Stimulated activated naive CD8-positive, alpha-beta T cell treated with anti-CD3 and anti-CD28 coated beads, Interleukin-15, amount 100 ng/mL, for 72 hours (primary cell): ENCODE measurements around the gene UBE4A.

ENCODE experiments used
- ATAC-seq: fragments of 150-1000 bp; cut with Tn5 transposase; 2 replicates; pipeline ENCODE4 v1.10.0; 2021; ENCODE audit warnings: mild to moderate bottlenecking, moderate library complexity
- DNase-seq, 2 donors: peaks; one replicate each; pipeline ENCODE4 v3.0.0; 2021 to 2022
- H3K27ac Mint-ChIP-seq, 2 donors: one replicate each; pipeline ENCODE4 v1.8.0; 2022; ENCODE audit warnings: mild to moderate bottlenecking in 2 of 2, mixed read lengths in 2 of 2, moderate library complexity in 2 of 2
- H3K27me3 Mint-ChIP-seq: one replicate; pipeline ENCODE4 v1.8.0; 2022; ENCODE audit warnings: mixed read lengths
- H3K4me1 Mint-ChIP-seq: one replicate; pipeline ENCODE4 v1.8.0; 2022; ENCODE audit warnings: mild to moderate bottlenecking, mixed read lengths
- H3K4me3 Mint-ChIP-seq, 2 donors: one replicate each; pipeline ENCODE4 v1.8.0; 2022; ENCODE audit warnings: mild to moderate bottlenecking in 2 of 2, mixed read lengths in 2 of 2, moderate library complexity in 1 of 2
- H3K9me3 Mint-ChIP-seq, 2 donors: one replicate each; pipeline ENCODE4 v1.8.0; 2022; ENCODE audit warnings: mixed read lengths in 2 of 2

The UBE4A gene, protein sequence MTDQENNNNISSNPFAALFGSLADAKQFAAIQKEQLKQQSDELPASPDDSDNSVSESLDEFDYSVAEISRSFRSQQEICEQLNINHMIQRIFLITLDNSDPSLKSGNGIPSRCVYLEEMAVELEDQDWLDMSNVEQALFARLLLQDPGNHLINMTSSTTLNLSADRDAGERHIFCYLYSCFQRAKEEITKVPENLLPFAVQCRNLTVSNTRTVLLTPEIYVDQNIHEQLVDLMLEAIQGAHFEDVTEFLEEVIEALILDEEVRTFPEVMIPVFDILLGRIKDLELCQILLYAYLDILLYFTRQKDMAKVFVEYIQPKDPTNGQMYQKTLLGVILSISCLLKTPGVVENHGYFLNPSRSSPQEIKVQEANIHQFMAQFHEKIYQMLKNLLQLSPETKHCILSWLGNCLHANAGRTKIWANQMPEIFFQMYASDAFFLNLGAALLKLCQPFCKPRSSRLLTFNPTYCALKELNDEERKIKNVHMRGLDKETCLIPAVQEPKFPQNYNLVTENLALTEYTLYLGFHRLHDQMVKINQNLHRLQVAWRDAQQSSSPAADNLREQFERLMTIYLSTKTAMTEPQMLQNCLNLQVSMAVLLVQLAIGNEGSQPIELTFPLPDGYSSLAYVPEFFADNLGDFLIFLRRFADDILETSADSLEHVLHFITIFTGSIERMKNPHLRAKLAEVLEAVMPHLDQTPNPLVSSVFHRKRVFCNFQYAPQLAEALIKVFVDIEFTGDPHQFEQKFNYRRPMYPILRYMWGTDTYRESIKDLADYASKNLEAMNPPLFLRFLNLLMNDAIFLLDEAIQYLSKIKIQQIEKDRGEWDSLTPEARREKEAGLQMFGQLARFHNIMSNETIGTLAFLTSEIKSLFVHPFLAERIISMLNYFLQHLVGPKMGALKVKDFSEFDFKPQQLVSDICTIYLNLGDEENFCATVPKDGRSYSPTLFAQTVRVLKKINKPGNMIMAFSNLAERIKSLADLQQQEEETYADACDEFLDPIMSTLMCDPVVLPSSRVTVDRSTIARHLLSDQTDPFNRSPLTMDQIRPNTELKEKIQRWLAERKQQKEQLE

GRCh38 chr11:118359295-118359958 lies at the start of gene UBE4A:
UBE4A (plus strand) TSS chr11:118359600; CDS start chr11:118365081, 5,481 bp downstream.
- H3K4me1 Mint-ChIP-seq = peaks cover 56% of the 10 kb centered on the region
- ATAC-seq (peak; percentile 98), DNase-seq (peak; percentile 95 to 98)
- H3K27ac Mint-ChIP-seq = peak within 1 kb of the TSS; percentile 82 to 97
- peak within 1 kb of the TSS; percentile 91 to 95 for H3K4me3 Mint-ChIP-seq
- no peaks in the 10 kb centered on the region for H3K9me3 Mint-ChIP-seq
- no peaks in the 10 kb centered on the region for H3K27me3 Mint-ChIP-seq

DNA sequence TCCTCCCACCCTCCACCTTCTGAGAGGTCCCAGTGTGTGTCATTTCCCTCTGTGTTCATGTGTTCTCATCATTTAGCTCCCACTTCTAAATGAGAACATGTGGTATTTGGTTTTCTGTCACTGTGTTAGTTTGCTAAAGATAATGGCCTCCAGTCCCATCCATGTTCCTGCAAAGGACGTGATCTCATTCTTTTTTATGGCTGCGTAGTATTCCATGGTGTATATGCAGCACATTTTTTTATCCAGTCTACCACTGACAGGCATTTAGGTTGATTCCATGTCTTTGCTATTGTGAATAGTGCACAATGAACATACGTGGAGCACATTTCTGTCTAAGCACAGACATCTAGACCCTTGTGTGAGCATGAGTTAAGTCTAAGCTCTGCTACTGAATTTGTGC lies 49.1 kb upstream of the UBE4A start:
- ATAC-seq = no peak
- peaks cover 90% of the 10 kb centered on the region for H3K4me1 Mint-ChIP-seq
- DNase-seq = no peak
- H3K9me3 Mint-ChIP-seq = no peaks in the 10 kb centered on the region
- peak overlapping the region in 1 of 2 donors; percentile 4 for H3K4me3 Mint-ChIP-seq
- peak overlapping the region in 1 of 2 donors; percentile 67 for H3K27ac Mint-ChIP-seq
- no peaks in the 10 kb centered on the region for H3K27me3 Mint-ChIP-seq

GRCh38 chr11:118310781-118311485 lies 48.5 kb upstream of the UBE4A start:
- Mint-ChIP-seq H3K27me3 (no peaks in the 10 kb centered on the region), H3K9me3 (no peaks in the 10 kb centered on the region), H3K4me1 (peaks cover 94% of the 10 kb centered on the region), H3K4me3 (peak overlapping the region; percentile 8 to 15), H3K27ac (peak overlapping the region in 1 of 2 donors; percentile 44)
- DNase-seq = no peak
- ATAC-seq = no peak

DNA sequence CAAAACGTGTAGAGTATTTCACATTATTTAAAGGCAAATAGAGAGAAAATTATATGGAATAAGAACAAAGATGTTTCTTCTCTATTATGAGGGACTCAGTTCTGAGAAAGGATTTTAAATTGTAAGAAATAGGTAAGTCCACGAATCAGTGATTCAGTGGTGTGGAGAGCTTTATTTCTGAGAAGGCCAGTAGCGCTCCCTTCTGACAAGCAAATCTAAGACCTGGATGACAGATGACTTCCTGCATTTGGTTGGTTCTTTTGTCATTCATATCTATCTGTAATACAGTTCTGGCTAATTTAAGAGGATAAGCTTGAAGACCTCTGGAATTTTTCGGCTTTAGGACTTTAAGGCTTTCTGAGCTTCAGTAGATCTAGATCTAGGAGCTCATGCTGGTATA lies 47.9 kb upstream of the UBE4A start:
- Mint-ChIP-seq H3K27ac (peak overlapping the region in 1 of 2 donors; percentile 44), H3K4me1 (peaks cover 97% of the 10 kb centered on the region), H3K27me3 (no peaks in the 10 kb centered on the region), H3K4me3 (peak overlapping the region in 1 of 2 donors; percentile 8), H3K9me3 (no peaks in the 10 kb centered on the region)
- DNase-seq (no peak), ATAC-seq (no peak)

DNA sequence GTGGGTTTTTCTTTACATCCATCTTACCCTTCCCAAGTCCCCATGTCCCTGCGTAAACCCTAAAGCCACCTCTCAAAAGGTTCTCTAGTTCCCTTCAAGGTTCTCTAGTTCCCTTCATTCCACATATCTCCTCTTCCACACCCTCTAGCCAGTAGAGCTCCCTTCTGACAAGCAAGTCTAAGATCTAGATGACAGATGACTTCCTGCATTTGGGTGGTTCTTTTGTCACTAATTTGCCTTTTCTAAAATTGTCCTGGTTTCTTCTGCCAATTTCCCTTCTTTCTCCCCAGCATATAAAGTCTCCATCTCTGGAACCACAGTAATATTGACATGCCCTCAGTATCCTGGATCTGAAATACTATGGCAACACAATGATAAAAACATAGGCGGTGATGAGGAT lies 47.1 kb upstream of the UBE4A start:
- H3K4me1 Mint-ChIP-seq = peaks cover 97% of the 10 kb centered on the region
- ATAC-seq (no peak), DNase-seq (no peak)
- H3K27me3 Mint-ChIP-seq = no peaks in the 10 kb centered on the region
- H3K4me3 Mint-ChIP-seq = no peak overlapping the region
- H3K9me3 Mint-ChIP-seq = no peaks in the 10 kb centered on the region
- peak overlapping the region; percentile 20 to 28 for H3K27ac Mint-ChIP-seq

- H3K4me1 Mint-ChIP-seq = peaks cover 92% of the 10 kb centered on the region
- no peaks in the 10 kb centered on the region for H3K9me3 Mint-ChIP-seq
- no peak for DNase-seq
- peak overlapping the region in 1 of 2 donors; percentile 30 for H3K27ac Mint-ChIP-seq
- ATAC-seq = no peak
- no peak overlapping the region for H3K4me3 Mint-ChIP-seq
- H3K27me3 Mint-ChIP-seq = no peaks in the 10 kb centered on the region
Observed at GRCh38 chr11:118313242-118313641, 46.2 kb upstream of the UBE4A start.

DNA sequence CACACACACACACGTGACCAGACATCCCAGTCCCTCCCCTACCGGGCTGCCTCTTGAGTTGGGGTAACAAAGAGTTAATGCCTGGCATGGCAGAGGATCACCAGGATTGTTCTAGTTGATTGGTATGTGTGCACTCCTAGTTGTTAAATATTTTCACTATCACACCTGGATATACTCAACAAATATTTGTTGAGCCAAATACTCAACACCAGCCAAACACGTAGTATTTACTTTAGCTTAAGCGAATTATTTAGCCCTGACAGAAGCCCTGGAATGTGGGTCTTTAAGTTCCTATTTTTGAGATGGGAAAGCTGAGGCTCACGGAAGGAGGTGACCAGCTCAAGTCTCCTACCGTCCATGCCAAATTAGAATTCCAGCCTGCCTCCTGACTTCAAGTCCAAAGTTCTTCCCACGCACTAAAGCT lies 44.4 kb upstream of the UBE4A start:
- DNase-seq = no peak
- peak overlapping the region; percentile 64 to 75 for H3K4me3 Mint-ChIP-seq

DNA sequence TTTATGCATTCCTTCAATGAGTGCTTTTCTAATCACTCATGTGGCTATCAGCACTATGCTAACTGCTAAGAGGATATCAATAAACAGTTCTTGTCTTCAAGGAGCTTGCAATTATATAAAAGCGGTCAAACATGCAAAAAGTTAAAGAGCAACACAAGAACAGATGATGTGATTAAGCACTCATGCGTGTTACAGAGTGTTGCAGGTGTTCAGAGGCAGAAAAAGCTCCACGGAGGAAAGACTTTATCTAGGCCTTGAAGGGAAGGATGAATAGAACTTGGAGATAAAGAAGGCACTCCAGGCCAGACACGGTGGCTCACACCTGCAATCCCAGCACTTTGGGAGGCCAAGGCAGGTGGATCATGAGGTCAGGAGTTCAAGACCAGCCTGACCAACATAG lies 41.3 kb upstream of the UBE4A start:
- Mint-ChIP-seq H3K9me3 (no peaks in the 10 kb centered on the region), H3K27me3 (no peaks in the 10 kb centered on the region), H3K4me3 (no peak overlapping the region), H3K4me1 (peaks cover 84% of the 10 kb centered on the region), H3K27ac (no peak overlapping the region)
- ATAC-seq (no peak), DNase-seq (no peak)

More for the DNA sequence above, 44.4 kb upstream of the UBE4A start:
- Mint-ChIP-seq H3K27me3 (no peaks in the 10 kb centered on the region), H3K27ac (peak overlapping the region; percentile 19 to 61), H3K9me3 (no peaks in the 10 kb centered on the region), H3K4me1 (peaks cover 93% of the 10 kb centered on the region)
- ATAC-seq = no peak

- H3K4me1 Mint-ChIP-seq = peaks cover 79% of the 10 kb centered on the region
- ATAC-seq (no peak), DNase-seq (no peak)
- H3K4me3 Mint-ChIP-seq = no peak overlapping the region
- H3K27ac Mint-ChIP-seq = peak overlapping the region in 1 of 2 donors; percentile 46
- no peaks in the 10 kb centered on the region for H3K9me3 Mint-ChIP-seq
- no peaks in the 10 kb centered on the region for H3K27me3 Mint-ChIP-seq
Observed at GRCh38 chr11:118318581-118319336, 40.6 kb upstream of the UBE4A start.

- Mint-ChIP-seq H3K4me1 (peaks cover 73% of the 10 kb centered on the region), H3K9me3 (no peaks in the 10 kb centered on the region), H3K27me3 (no peaks in the 10 kb centered on the region), H3K4me3 (no peak overlapping the region), H3K27ac (peak overlapping the region in 1 of 2 donors; percentile 46)
- ATAC-seq (no peak), DNase-seq (no peak)
Observed at GRCh38 chr11:118319337-118319707, 40.1 kb upstream of the UBE4A start.

- Mint-ChIP-seq H3K4me3 (no peak overlapping the region), H3K27ac (peak overlapping the region in 1 of 2 donors; percentile 10), H3K27me3 (no peaks in the 10 kb centered on the region)
Observed at GRCh38 chr11:118320515-118320914, 38.9 kb upstream of the UBE4A start.

DNA sequence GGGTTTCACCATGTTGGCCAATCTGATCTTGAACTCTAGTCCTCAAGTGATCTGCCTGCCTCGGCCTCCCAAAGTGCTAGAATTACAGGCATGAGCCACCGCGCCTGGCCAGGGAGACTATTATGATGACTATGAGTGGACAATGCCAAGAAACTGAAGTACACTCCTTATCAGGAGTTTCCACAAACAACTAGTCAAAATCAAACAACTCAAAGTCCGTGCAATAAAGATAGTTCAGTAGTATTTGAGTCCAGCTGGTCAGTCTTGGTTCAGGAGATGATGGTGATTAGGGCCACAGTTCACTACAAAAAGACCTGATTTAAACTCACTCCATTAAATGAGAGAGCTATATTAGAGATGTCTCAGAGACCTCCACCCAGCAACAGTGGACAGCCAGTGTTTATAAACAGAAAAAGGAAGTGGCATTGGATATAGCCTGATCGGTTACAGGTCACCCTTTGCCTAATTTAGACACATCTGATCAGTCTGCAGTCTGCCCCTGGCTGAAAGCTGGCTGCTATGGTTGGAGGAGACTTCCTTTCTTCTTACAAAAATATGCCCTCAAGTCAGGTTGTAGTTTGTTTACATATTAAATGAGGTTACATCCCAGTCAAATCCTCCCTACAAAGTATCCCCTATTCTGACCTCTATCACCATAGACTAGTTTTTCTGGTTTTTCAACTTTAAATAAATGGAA lies 37.9 kb upstream of the UBE4A start:
- peaks cover 51% of the 10 kb centered on the region for H3K4me1 Mint-ChIP-seq

More at GRCh38 chr11:118320515-118320914, 38.9 kb upstream of the UBE4A start:
- Mint-ChIP-seq H3K9me3 (no peaks in the 10 kb centered on the region), H3K4me1 (peaks cover 61% of the 10 kb centered on the region)
- ATAC-seq (no peak), DNase-seq (no peak)

GRCh38 chr11:118322721-118323120 lies 36.7 kb upstream of the UBE4A start:
- Mint-ChIP-seq H3K9me3 (peaks cover 0 to under 1% of the 10 kb centered on the region in 2 donors), H3K4me1 (peaks cover 43% of the 10 kb centered on the region), H3K27me3 (no peaks in the 10 kb centered on the region), H3K4me3 (no peak overlapping the region), H3K27ac (no peak overlapping the region)
- no peak for DNase-seq
- no peak for ATAC-seq

More for the DNA sequence above, 37.9 kb upstream of the UBE4A start:
- ATAC-seq (no peak), DNase-seq (no peak)
- Mint-ChIP-seq H3K4me3 (no peak overlapping the region), H3K27ac (no peak overlapping the region), H3K27me3 (no peaks in the 10 kb centered on the region), H3K9me3 (no peaks in the 10 kb centered on the region)
